HG03196 (cell line): Measurements from ENCODE around the gene CCDC70.
"Not testable (repeated sequence)": the region's sequence is repeated elsewhere in the genome, so short reads cannot be mapped to it uniquely, and the experiment has no call there.

Experiments
- ATAC-seq: cut with Tn5 transposase; IDR thresholded peaks from one replicate; pipeline ENCODE4 v1.9.1; 2021; ENCODE audit not compliant: unreplicated experiment

CCDC70 gene

GRCh38 chr13:51905787-51906186, 44.0 kb downstream of the CCDC70 start:
- no peak for ATAC-seq

- ATAC-seq = no peak
These were observed 44.8 kb downstream of the CCDC70 start for GRCh38 chr13:51906581-51906980.

GRCh38 chr13:51907040-51907732, 45.4 kb downstream of the CCDC70 start:
- ATAC-seq = no peak

GRCh38 chr13:51909265-51909664, 47.5 kb downstream of the CCDC70 start:
- ATAC-seq = not testable (repeated sequence)

GRCh38 chr13:51910508-51910907, 48.7 kb downstream of the CCDC70 start:
- ATAC-seq = no peak

GRCh38 chr13:51912091-51912490, 50.3 kb downstream of the CCDC70 start:
- no peak for ATAC-seq

- ATAC-seq = no peak
These were observed 50.9 kb downstream of the CCDC70 start for GRCh38 chr13:51912511-51913225.

GRCh38 chr13:51913421-51914136, 51.8 kb downstream of the CCDC70 start:
- ATAC-seq = no peak

GRCh38 chr13:51914137-51914493, 52.3 kb downstream of the CCDC70 start:
- no peak for ATAC-seq
